ENCODE data around the gene FSTL4.

The FSTL4 gene

GRCh38 chr5:133391354-133392136 lies 220.8 kb downstream of the FSTL4 start:
- DNase-seq (ENCODE audit: low read depth in 1 of 2, low spot score in 1 of 2) = no peak

- DNase-seq (ENCODE audit: low read depth in 1 of 2, low spot score in 1 of 2) = no peak
These were observed 221.7 kb downstream of the FSTL4 start for GRCh38 chr5:133390416-133391353.

- DNase-seq (ENCODE audit: low read depth in 1 of 2, low spot score in 1 of 2) = no peak
These were observed 223.2 kb downstream of the FSTL4 start for GRCh38 chr5:133389066-133389590.

GRCh38 chr5:133387621-133388020 lies 224.7 kb downstream of the FSTL4 start:
- DNase-seq (ENCODE audit: low read depth in 1 of 2, low spot score in 1 of 2) = no peak

- no peak for DNase-seq (ENCODE audit: low read depth in 1 of 2, low spot score in 1 of 2)
These were observed 225.2 kb downstream of the FSTL4 start for GRCh38 chr5:133387091-133387490.

- no peak for DNase-seq (ENCODE audit: low read depth in 1 of 2, low spot score in 1 of 2)
These were observed 225.7 kb downstream of the FSTL4 start for GRCh38 chr5:133386662-133387061.

- no peak for DNase-seq (ENCODE audit: low read depth in 1 of 2, low spot score in 1 of 2)
These were observed 227.0 kb downstream of the FSTL4 start for GRCh38 chr5:133385346-133385745.

GRCh38 chr5:133384903-133385302 lies 227.4 kb downstream of the FSTL4 start:
- no peak for DNase-seq (ENCODE audit: low read depth in 1 of 2, low spot score in 1 of 2)

- DNase-seq (ENCODE audit: low read depth in 1 of 2, low spot score in 1 of 2) = no peak
These were observed 228.1 kb downstream of the FSTL4 start for GRCh38 chr5:133384120-133384855.

- DNase-seq (ENCODE audit: low read depth in 1 of 2, low spot score in 1 of 2) = no peak
These were observed 228.8 kb downstream of the FSTL4 start for GRCh38 chr5:133383580-133383939.

- DNase-seq (ENCODE audit: low read depth in 1 of 2, low spot score in 1 of 2) = no peak
These were observed 229.4 kb downstream of the FSTL4 start for GRCh38 chr5:133382661-133383579.

GRCh38 chr5:133381571-133382365 lies 230.6 kb downstream of the FSTL4 start:
- DNase-seq (ENCODE audit: low read depth in 1 of 2, low spot score in 1 of 2) = no peak

GRCh38 chr5:133381041-133381440 lies 231.3 kb downstream of the FSTL4 start:
- DNase-seq (ENCODE audit: low read depth in 1 of 2, low spot score in 1 of 2) = no peak

GRCh38 chr5:133377736-133378135 lies 234.6 kb downstream of the FSTL4 start:
- DNase-seq (ENCODE audit: low read depth in 1 of 2, low spot score in 1 of 2) = no peak

- no peak for DNase-seq (ENCODE audit: low read depth in 1 of 2, low spot score in 1 of 2)
These were observed 235.4 kb downstream of the FSTL4 start for GRCh38 chr5:133376986-133377385.

- DNase-seq (ENCODE audit: low read depth in 1 of 2, low spot score in 1 of 2) = no peak
These were observed 239.0 kb downstream of the FSTL4 start for GRCh38 chr5:133373121-133373870.

GRCh38 chr5:133372293-133372937 lies 239.9 kb downstream of the FSTL4 start:
- no peak for DNase-seq (ENCODE audit: low read depth in 1 of 2, low spot score in 1 of 2)

Measured in activated T-helper 1 cell treated with anti-CD3 and anti-CD28 coated beads, Interleukin-2, amount 50 U/mL, for 16 hours (primary cell).